Loucy (cell line): ENCODE data around the gene SCTR.

Experiments
- CTCF ChIP-seq: fragments of 200-600 bp; sonication (generic); conservative IDR thresholded peaks from 2 replicates; pipeline ENCODE4 v1.5.1; 2014; ENCODE audit warnings: mild to moderate bottlenecking, antibody characterized with exemption, low read length
- EZH2phosphoT487 ChIP-seq: fragments of 200-600 bp; IDR thresholded peaks from 2 replicates; pipeline ENCODE4 v1.6.1; 2018; ENCODE audit warnings: antibody characterized with exemption, mild to moderate bottlenecking, moderate library complexity, borderline replicate concordance

GRCh38 chr2:119512946-119513345 is 11.3 kb downstream of the SCTR start:
- no peak for TF ChIP-seq CTCF
- no peak for TF ChIP-seq EZH2phosphoT487
